ENCODE data around the gene TTYH2. TPM values are rescaled to one million over a fixed set of nuclear protein-coding genes. Genes with fewer than 3 reads are reported as not detected.

TTYH2 gene
- total RNA-seq, 1 experiment from 2014 or later = 0.40 TPM

DNA sequence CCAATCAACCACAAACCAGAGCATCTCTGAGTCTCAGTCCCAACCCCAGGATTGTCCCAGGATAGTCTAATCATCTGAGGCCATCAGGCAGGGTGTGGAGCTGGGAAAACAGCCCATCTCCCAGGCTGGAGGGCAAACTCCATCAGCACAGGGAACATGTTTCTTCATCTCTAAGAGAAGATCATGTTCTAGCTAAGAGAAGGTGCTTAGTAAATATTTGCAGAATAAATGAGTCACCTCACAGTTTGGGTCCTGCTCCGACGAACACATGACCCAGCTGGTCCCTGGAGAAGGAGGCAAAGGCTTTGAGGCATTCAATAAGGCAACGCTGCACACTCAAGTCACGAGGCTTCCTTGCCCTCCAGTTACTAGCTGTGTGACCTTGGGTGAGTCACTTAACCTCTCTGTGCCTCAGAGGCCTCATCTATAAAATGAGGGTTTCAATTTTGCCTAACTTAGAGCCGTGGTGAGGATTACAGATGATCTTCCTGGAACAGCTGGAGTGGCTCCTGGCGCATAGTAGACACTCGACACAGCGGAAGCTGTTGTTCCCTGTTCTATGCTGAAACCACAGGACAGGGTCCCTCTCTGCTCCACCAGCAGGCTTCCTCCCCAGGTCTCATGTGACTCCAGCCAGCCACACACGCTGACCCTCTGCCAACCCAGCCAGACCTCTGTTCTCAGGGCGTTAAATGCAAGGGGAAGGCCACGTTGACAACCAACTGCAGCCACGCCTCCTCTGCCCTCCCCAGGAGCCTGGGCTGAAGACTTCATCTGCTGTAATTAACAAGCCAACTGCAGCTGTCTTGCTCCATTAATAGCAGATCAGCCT is 20.2 kb upstream of the TTYH2 start:
- DNase-seq (ENCODE audit: low read depth) = peak; percentile 39

GRCh38 chr17:74194682-74195081 is 18.7 kb upstream of the TTYH2 start:
- DNase-seq (ENCODE audit: low read depth) = no peak

GRCh38 chr17:74196541-74197317 is 16.6 kb upstream of the TTYH2 start:
- no peak for DNase-seq (ENCODE audit: low read depth)

- no peak for DNase-seq (ENCODE audit: low read depth)
Measured at GRCh38 chr17:74197801-74198200, 15.6 kb upstream of the TTYH2 start.

- DNase-seq (ENCODE audit: low read depth) = no peak
Measured at GRCh38 chr17:74198694-74199093, 14.7 kb upstream of the TTYH2 start.

- peak; percentile 57 for DNase-seq (ENCODE audit: low read depth)
Measured at GRCh38 chr17:74199306-74200092, 13.9 kb upstream of the TTYH2 start.

DNA sequence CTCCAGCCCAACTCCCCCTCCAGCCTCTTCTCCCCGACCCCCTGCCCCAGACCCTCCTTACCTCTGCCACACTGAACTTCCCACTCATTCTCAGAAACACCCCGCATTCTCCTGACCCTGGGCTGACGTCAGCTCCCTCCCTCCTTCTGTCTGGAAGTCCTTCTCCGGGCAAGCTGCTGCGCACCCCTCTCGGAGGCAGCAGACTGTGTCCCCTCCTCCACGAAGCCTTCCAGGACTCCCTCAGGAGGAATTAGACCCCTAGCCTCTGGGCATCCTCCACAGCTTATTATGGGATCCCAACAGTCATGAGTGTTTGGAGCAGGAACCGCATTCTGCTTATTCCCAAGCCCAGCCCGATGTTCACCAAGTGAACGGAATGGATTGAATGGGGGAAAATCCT is 13.3 kb upstream of the TTYH2 start:
- no peak for DNase-seq (ENCODE audit: low read depth)

DNA sequence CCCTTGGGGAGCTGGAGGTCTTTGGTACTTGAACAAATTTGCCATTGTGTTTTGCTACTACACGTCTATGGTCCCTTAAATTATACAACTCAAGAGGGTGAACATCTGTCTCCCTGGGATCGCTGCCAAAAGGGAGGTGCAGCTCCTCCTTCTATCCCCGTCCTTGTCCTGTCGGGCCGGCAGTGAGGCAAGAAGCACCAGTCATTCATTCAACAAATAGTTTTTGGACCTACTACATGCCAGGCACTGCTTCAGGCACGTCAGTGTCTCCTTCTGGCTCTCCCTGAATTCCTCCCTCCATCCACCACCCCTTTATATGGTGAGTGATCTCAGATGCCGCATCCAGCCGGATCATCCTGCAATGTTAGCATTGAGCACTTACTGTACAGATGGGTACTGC is 12.1 kb upstream of the TTYH2 start:
- no peak for DNase-seq (ENCODE audit: low read depth)

GRCh38 chr17:74201948-74202347 is 11.4 kb upstream of the TTYH2 start:
- no peak for DNase-seq (ENCODE audit: low read depth)

GRCh38 chr17:74202938-74203337 is 10.4 kb upstream of the TTYH2 start:
- no peak for DNase-seq (ENCODE audit: low read depth)

- peak; percentile 89 for DNase-seq (ENCODE audit: low read depth)
Measured at GRCh38 chr17:74203439-74204240, 9.7 kb upstream of the TTYH2 start, which contains the start of gene RPL38. TSS of gene RPL38 (plus strand) at chr17:74203678. CDS start at chr17:74203956, 278 bp downstream.

DNA sequence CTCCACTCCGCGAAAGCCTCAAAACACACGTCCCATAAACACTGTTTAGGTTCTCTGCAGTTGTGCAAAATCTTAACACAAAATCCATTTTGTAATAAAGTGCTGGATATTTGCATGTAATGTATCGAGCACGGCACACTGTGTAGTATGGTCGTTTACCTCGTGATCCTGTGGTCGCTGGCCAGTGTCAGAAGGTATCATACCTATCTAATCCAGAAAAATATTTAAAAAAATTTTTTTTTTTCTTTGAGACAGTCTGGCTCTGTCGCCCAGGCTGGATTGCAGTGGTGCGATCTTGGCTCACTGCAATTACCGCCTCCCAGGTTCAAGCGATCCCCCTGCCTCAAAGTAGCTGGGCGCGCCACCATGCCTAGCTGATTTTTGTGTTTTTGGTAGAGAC is 8.9 kb upstream of the TTYH2 start:
- no peak for DNase-seq (ENCODE audit: low read depth)

DNA sequence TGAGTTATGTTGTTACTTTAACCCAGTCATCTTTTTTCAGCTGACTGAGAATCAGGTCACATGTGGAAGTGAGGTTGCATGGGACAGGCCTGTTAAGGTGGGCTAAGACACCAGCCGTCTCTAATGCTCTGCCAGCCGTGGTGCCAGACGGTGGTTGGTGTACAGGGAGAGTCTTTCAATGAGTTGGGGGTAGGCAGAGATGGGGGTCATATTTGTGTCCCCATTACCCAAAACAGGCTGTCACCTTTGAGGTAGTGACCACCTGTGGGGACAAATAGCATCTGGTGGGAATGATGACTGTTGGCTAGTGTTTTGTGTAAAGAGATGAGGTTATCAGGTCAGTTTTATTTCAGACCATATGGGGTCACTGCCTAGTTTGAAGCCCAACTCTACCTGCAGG is 8.1 kb upstream of the TTYH2 start:
- no peak for DNase-seq (ENCODE audit: low read depth)

GRCh38 chr17:74206332-74206818 is 7.0 kb upstream of the TTYH2 start:
- peak; percentile 59 for DNase-seq (ENCODE audit: low read depth)

DNA sequence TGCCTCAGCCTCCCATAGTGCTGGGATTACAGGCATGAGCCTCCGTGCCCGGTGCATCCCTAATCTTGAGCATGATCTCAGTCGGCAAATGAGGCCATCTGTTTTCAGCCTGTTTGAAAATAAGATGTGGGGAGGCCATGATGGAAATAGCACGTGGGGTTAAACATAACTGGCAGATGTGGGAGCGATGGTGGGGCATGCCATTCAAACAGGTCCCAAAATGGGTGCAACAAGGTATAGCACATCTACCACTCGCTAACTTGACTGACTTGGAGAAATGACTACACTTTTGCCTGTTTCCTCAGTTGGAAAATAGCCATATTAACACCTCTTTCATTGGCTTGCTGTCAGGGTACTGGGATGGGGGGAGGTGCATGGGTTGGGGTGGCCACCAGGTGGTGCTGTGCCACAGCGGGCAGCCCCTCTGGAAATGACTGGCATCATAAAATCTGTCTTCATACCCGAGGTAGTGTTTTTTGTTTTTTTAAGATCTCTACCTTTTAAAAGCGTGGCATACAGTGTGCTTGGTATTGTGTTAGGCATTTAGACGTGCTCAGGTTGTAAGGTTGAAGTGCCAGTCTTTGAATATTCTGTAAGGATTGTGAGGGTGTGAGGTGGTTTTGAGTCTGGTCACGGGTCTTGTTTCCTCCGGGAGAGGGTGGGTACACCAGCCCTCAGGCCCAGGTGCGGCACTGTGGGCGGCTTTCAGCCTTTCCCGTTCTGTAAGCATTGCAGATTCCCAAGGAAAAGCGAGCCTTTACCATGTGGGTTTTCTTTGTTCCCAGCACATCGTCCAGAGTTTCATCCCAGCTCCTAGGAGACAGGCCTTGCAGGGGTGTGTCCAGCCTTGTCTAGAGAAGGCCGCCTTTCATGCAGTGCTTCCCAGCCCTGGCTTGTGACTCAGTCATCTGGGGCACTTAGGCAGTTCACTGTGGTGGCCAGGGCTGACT is 2.9 kb upstream of the TTYH2 start:
- DNase-seq (ENCODE audit: low read depth) = peak; percentile 79

DNA sequence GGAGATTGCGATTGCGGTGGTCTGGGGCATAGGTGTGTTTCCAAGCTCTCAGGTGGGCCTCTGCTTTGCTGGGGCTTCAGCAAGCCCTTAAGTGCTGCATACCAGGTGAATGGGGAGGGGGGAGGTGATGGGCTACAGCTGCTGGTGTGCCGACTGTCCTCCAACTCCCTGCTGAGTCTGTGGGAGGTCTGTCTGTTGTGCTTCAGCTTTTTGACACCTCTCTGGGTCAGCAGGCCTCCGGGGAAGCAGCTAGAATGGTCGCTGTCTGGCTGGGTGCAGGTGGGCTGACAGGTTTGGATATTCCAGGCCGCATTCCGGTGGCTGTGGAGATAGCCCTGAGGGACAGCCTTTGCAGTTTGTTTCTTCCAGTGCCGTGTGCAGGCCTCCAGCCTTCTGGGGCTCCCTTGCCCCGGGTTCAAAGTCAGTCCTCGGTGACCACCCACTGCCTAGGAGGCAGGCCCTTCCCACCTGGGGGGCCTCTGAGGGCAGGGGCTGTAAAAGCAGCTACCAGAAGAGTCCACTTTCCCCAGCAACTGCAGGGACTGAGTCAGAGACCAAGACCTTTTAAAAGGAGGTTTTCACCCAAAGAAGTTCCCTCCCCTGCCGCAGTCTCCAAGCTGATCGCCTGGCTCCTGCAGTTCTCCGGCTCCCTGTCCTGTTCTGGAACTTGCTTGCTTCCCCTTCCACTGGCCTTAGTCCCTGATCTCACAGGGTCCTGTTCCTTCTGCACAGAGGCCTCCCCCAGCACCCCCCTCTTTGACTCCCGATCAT is 2.0 kb upstream of the TTYH2 start:
- DNase-seq (ENCODE audit: low read depth) = peak; percentile 54

DNA sequence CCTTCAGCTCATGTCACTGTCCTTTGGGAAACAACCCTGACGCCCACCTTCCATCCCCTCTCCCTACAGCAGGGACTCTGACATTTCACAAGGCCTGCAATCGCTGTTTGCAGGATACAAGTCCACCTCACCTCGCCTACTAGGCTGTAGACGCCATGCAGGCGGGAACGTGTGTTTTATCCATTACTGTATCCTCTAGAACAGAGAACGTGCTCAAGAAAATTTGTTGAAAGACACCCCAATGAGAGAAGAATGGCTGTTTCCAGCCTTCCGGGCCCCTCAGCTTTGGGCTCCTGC is 1.5 kb upstream of the TTYH2 start:
- peak; percentile 33 for DNase-seq (ENCODE audit: low read depth)

DNA sequence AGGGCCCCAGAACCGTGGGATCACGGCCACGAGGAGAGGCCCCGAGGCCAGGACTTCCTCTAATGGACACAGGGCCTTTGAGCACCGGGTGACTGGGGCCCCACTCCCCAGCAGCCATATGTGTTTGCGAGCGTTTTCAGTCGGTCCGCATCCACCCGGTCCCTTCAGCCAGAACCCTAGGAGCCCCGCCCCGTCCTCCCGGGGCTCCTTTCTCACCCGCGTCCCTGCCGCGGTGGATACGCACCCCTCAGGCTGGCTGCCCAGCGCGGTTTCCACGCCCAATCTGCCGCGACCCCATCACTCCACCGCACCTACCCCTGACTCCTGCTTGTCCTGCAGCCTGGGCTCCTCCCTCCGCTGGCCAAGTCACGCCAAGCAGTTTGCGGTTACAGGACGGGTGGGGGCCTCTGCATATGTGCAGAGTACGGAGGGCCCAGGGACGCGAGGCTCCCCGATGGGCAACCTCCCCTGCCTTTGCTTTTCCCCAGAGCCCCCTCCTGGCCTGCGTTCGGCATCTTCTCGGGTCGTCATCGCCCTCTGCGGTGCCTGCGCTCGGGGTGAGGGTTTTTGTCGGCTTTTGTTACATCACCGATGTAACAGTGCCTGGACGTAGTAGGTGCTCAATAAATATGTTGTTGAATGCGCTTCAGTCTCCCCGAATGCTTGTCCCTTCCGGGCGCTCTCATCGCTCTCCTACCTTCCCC is 1.0 kb upstream of the TTYH2 start:
- peak; percentile 41 for DNase-seq (ENCODE audit: low read depth)
